Parathyroid adenoma (tissue), 2 donors: ENCODE data around the gene ARHGEF26.

Experiments
- H2AFZ ChIP-seq: fragments of 300-600 bp; sonication (generic); one replicate; pipeline ENCODE4 v1.7.0; 2017; ENCODE audit warnings: antibody characterized with exemption, mild to moderate bottlenecking
- H3K27ac ChIP-seq: fragments of 300-600 bp; sonication (generic); one replicate; pipeline ENCODE4 v1.7.0; 2017
- H3K27me3 ChIP-seq: fragments of 300-600 bp; sonication (generic); one replicate; pipeline ENCODE4 v1.7.0; 2017; ENCODE audit warnings: low read length; ENCODE audit not compliant: control insufficient read depth, insufficient read depth
- H3K36me3 ChIP-seq: fragments of 300-600 bp; sonication (generic); one replicate; pipeline ENCODE4 v1.7.0; 2017; ENCODE audit warnings: low read length; ENCODE audit not compliant: control insufficient read depth, insufficient read depth
- H3K4me1 ChIP-seq: fragments of 300-600 bp; sonication (generic); one replicate; pipeline ENCODE4 v1.7.0; 2017; ENCODE audit warnings: control low read depth
- H3K4me2 ChIP-seq: fragments of 300-600 bp; sonication (generic); one replicate; pipeline ENCODE4 v1.7.0; 2017; ENCODE audit warnings: low read length
- H3K4me3 ChIP-seq: fragments of 300-600 bp; sonication (generic); one replicate; pipeline ENCODE4 v1.7.0; 2017; ENCODE audit warnings: low read depth, low read length
- H3K79me2 ChIP-seq: fragments of 300-600 bp; sonication (generic); one replicate; pipeline ENCODE4 v1.7.0; 2017; ENCODE audit warnings: control low read depth
- H3K9ac ChIP-seq: fragments of 300-600 bp; sonication (generic); one replicate; pipeline ENCODE4 v1.7.0; 2017; ENCODE audit warnings: mild to moderate bottlenecking
- H3K9me3 ChIP-seq: fragments of 300-600 bp; sonication (generic); one replicate; pipeline ENCODE4 v1.7.0; 2017; ENCODE audit warnings: low read length; ENCODE audit not compliant: control insufficient read depth
- CTCF ChIP-seq: fragments of 300-600 bp; sonication (generic); IDR thresholded peaks from one replicate; pipeline ENCODE4 v1.7.0; 2017; ENCODE audit warnings: antibody characterized with exemption, mild to moderate bottlenecking
- donor health status: primary hyperparathyroidism.

ARHGEF26 gene

GRCh38 chr3:154235330-154235729 lies 114.1 kb downstream of the ARHGEF26 start:
- Histone ChIP-seq H3K36me3 (no peaks in the 10 kb centered on the region), H2AFZ (no peak overlapping the region), H3K4me2 (no peak overlapping the region), H3K9me3 (no peaks in the 10 kb centered on the region), H3K4me1 (no peaks in the 10 kb centered on the region), H3K4me3 (no peak overlapping the region), H3K27me3 (no peaks in the 10 kb centered on the region), H3K9ac (no peak overlapping the region), H3K79me2 (no peaks in the 10 kb centered on the region), H3K27ac (no peak overlapping the region)
- no peak for TF ChIP-seq CTCF

DNA sequence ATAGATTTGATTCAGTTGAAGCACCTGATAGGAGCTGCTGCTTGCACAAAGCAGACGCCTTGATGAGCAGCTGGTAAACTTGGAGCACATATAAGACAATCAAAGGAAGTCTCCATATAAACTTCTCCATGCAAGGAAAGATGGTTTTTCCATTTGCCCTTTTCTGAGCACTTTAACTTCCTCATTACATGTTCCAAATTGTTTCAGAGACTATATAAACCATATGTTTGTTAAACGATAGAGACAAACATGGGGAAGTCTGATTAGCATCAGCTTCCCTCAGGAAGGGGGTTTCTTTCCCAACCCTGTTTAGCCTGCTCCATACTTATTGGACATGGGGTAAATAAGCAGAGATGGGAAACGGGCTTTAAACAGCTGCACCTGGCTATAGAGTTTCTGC lies 115.1 kb downstream of the ARHGEF26 start:
- Histone ChIP-seq H2AFZ (no peak overlapping the region), H3K4me1 (no peaks in the 10 kb centered on the region), H3K4me3 (no peak overlapping the region), H3K27me3 (no peaks in the 10 kb centered on the region), H3K9me3 (no peaks in the 10 kb centered on the region), H3K9ac (no peak overlapping the region), H3K4me2 (no peak overlapping the region), H3K79me2 (no peaks in the 10 kb centered on the region), H3K27ac (no peak overlapping the region), H3K36me3 (no peaks in the 10 kb centered on the region)
- TF ChIP-seq CTCF, result no peak

- Histone ChIP-seq H3K4me2 (no peak overlapping the region), H3K27ac (no peak overlapping the region), H3K27me3 (no peaks in the 10 kb centered on the region), H3K9me3 (no peaks in the 10 kb centered on the region), H2AFZ (no peak overlapping the region), H3K9ac (no peak overlapping the region), H3K79me2 (no peaks in the 10 kb centered on the region), H3K36me3 (no peaks in the 10 kb centered on the region), H3K4me1 (no peaks in the 10 kb centered on the region), H3K4me3 (no peak overlapping the region)
- no peak for TF ChIP-seq CTCF
These were observed 119.0 kb downstream of the ARHGEF26 start for GRCh38 chr3:154240235-154240634.

DNA sequence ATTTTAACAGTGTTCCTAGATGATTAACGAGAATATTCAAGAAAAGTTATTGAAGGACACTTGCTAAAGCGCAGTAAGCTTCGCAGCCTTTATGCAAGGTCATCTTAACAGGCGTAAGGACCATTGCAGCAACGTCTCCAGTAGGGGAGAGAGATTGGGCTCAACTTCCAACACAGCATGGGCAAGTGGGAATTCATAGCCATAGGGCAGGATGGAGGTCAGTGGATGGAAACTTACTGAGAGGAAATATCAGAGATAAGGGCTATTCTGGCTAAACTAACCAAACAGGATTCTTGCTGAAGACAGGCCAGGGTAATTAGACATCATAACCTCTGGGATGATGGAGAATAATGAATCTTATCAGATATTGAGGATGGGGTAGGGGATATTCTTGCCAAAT lies 120.3 kb downstream of the ARHGEF26 start:
- Histone ChIP-seq H3K9me3 (no peaks in the 10 kb centered on the region), H3K36me3 (no peaks in the 10 kb centered on the region), H3K27me3 (no peaks in the 10 kb centered on the region), H3K4me3 (no peak overlapping the region), H2AFZ (no peak overlapping the region), H3K27ac (no peak overlapping the region), H3K9ac (no peak overlapping the region), H3K4me2 (no peak overlapping the region), H3K4me1 (peaks cover 3% of the 10 kb centered on the region), H3K79me2 (no peaks in the 10 kb centered on the region)
- TF ChIP-seq CTCF, result no peak

- no peak overlapping the region for H2AFZ ChIP-seq
- H3K4me1 ChIP-seq, result peaks cover 3% of the 10 kb centered on the region
- H3K27ac ChIP-seq, result no peak overlapping the region
- H3K36me3 ChIP-seq, result no peaks in the 10 kb centered on the region
- no peak overlapping the region for H3K4me3 ChIP-seq
- TF ChIP-seq CTCF, result no peak
- no peak overlapping the region for H3K4me2 ChIP-seq
- H3K27me3 ChIP-seq, result no peaks in the 10 kb centered on the region
- no peaks in the 10 kb centered on the region for H3K9me3 ChIP-seq
- no peak overlapping the region for H3K9ac ChIP-seq
- H3K79me2 ChIP-seq, result no peaks in the 10 kb centered on the region
These were observed 121.6 kb downstream of the ARHGEF26 start for GRCh38 chr3:154242766-154243165.
